ENCODE results near the gene PBX4.
A peak's percentile ranks its signal among the peaks of the same experiment; 100 is the strongest.

The PBX4 gene

GRCh38 chr19:19568802-19569756, 49.4 kb downstream of the PBX4 start:
- in situ Hi-C loops (cut with HindIII; ENCODE audit: low sequenced_read_pairs): no loop called here
- no peak for DNase-seq (ENCODE audit: low read depth)

GRCh38 chr19:19567391-19567790, 51.1 kb downstream of the PBX4 start:
- in situ Hi-C loops (cut with HindIII; ENCODE audit: low sequenced_read_pairs): no loop called here
- no peak for DNase-seq (ENCODE audit: low read depth)
- H3K4me3 ChIP-seq (ENCODE audit: low read depth, low read length): no peak overlapping the region
- no peak for TF ChIP-seq CTCF (IDR thresholded peaks at IDR 0.05; ENCODE audit: low read depth, low read length, missing control alignments)

More at GRCh38 chr19:19568802-19569756, 49.4 kb downstream of the PBX4 start:
- TF ChIP-seq CTCF (IDR thresholded peaks at IDR 0.05; ENCODE audit: low read depth, low read length, missing control alignments): no peak
- H3K4me3 ChIP-seq (ENCODE audit: low read depth, low read length): no peak overlapping the region

- H3K4me3 ChIP-seq (ENCODE audit: low read depth, low read length): no peak overlapping the region
- DNase-seq (ENCODE audit: low read depth): no peak
- in situ Hi-C loops (cut with HindIII; ENCODE audit: low sequenced_read_pairs): no loop called here
- no peak for TF ChIP-seq CTCF (IDR thresholded peaks at IDR 0.05; ENCODE audit: low read depth, low read length, missing control alignments)
Measured at GRCh38 chr19:19566306-19566705, 52.2 kb downstream of the PBX4 start.

GRCh38 chr19:19563348-19563848, 55.1 kb downstream of the PBX4 start:
- in situ Hi-C loops (cut with HindIII; ENCODE audit: low sequenced_read_pairs): no loop called here
- TF ChIP-seq CTCF (IDR thresholded peaks at IDR 0.05; ENCODE audit: low read depth, low read length, missing control alignments): no peak
- DNase-seq (ENCODE audit: low read depth): no peak
- H3K4me3 ChIP-seq (ENCODE audit: low read depth, low read length): no peak overlapping the region

- no peak for DNase-seq (ENCODE audit: low read depth)
- no peak overlapping the region for H3K4me3 ChIP-seq (ENCODE audit: low read depth, low read length)
- peak; percentile 4 for TF ChIP-seq CTCF (IDR thresholded peaks at IDR 0.05; ENCODE audit: low read depth, low read length, missing control alignments)
- in situ Hi-C loops (cut with HindIII; ENCODE audit: low sequenced_read_pairs): no loop called here
Measured at GRCh38 chr19:19562665-19563347, 55.7 kb downstream of the PBX4 start.

- no peak for DNase-seq (ENCODE audit: low read depth)
- in situ Hi-C loops (cut with HindIII; ENCODE audit: low sequenced_read_pairs): no loop called here
- H3K4me3 ChIP-seq (ENCODE audit: low read depth, low read length): no peak overlapping the region
- TF ChIP-seq CTCF (IDR thresholded peaks at IDR 0.05; ENCODE audit: low read depth, low read length, missing control alignments): no peak
Measured at GRCh38 chr19:19561946-19562664, 56.4 kb downstream of the PBX4 start.
